ENCODE data around the gene CDYL. TPM values are rescaled to one million over a fixed set of nuclear protein-coding genes. Genes with fewer than 3 reads are reported as not detected.

Gene CDYL
- total and polyA plus RNA-seq, 2 of the 4 experiments (the other 2 are of a cell fraction), result 14.2 to 92.1 TPM

- no peak overlapping the region for H2AK5ac ChIP-seq (ENCODE audit: low read depth, low read length)
- BruUV-seq (replicated peaks), result no TSS peak
- in situ Hi-C loops (cut with MboI; ENCODE audit: low sequenced_read_pairs), result no loop called here
- peaks cover 17% of the 10 kb centered on the region for H3K9me1 ChIP-seq (ENCODE audit: insufficient read depth, low read length)
- H2BK20ac ChIP-seq (ENCODE audit: low read depth, low read length), result no peak overlapping the region
- no peak overlapping the region for H3K4me3 ChIP-seq (ENCODE audit: insufficient read depth, low read depth, low read length)
- POLR2A ChIA-PET (ENCODE audit: unreplicated experiment), result no interaction called here
- no peak for TF ChIP-seq FOS (IDR thresholded peaks at IDR 0.05; ENCODE audit: low read depth, low read length)
- TF ChIP-seq NFE2L2 (IDR thresholded peaks at IDR 0.05; ENCODE audit: low read depth, low read length), result no peak
- TF ChIP-seq CTCF (conservative IDR thresholded peaks at IDR 0.05; ENCODE audit: low read depth, low read length), result no peak
- no peak for TF ChIP-seq RCOR1 (IDR thresholded peaks at IDR 0.05; ENCODE audit: insufficient replicate concordance, low read length)
- TF ChIP-seq CHD1 (IDR thresholded peaks at IDR 0.05; ENCODE audit: low read depth, low read length), result no peak
- TF ChIP-seq USF2 (IDR thresholded peaks at IDR 0.05; ENCODE audit: low read depth, low read length), result no peak
- no peak for TF ChIP-seq POLR2A (IDR thresholded peaks at IDR 0.05; ENCODE audit: low read depth, low read length)
- TF ChIP-seq RFX5 (IDR thresholded peaks at IDR 0.05; ENCODE audit: low read depth, low read length), result no peak
- TF ChIP-seq BHLHE40 (IDR thresholded peaks at IDR 0.05; ENCODE audit: low read depth, low read length), result no peak
- TF ChIP-seq CEBPB (IDR thresholded peaks at IDR 0.05; ENCODE audit: low read depth, low read length), result no peak
- TF ChIP-seq ELK1 (IDR thresholded peaks at IDR 0.05; ENCODE audit: borderline replicate concordance, low read depth, low read length), result no peak
- TF ChIP-seq MAZ (IDR thresholded peaks at IDR 0.05; ENCODE audit: borderline replicate concordance, low read depth, low read length), result no peak
- no peak for TF ChIP-seq RAD21 (IDR thresholded peaks at IDR 0.05; ENCODE audit: low read length)
- no peak for TF ChIP-seq MAFK (IDR thresholded peaks at IDR 0.05; ENCODE audit: low read depth, low read length)
- no peak overlapping the region for H4K8ac ChIP-seq (ENCODE audit: low read depth in 2 of 2, low read length in 2 of 2)
- no peak overlapping the region for H4K5ac ChIP-seq (ENCODE audit: low read depth, low read length)
- H2BK15ac ChIP-seq (ENCODE audit: low read depth, low read length), result no peak overlapping the region
- H2BK5ac ChIP-seq (ENCODE audit: low read depth, low read length, poor library complexity, severe bottlenecking), result no peak overlapping the region
- no peak overlapping the region for H2AK9ac ChIP-seq (replicated peaks; ENCODE audit: low read depth, low read length, poor library complexity)
- no peak for DNase-seq
- H3K27me3 ChIP-seq (ENCODE audit: control insufficient read depth, insufficient read depth, low read length), result no peaks in the 10 kb centered on the region
- CTCF ChIA-PET, result no interaction called here
- peaks cover 18 to 79% of the 10 kb centered on the region in 2 experiments for H3K79me1 ChIP-seq (ENCODE audit: low read depth in 1 of 2, low read length in 2 of 2)
- no peak overlapping the region for H3K56ac ChIP-seq (ENCODE audit: extremely low read depth, insufficient read depth, low read length)
- H3K18ac ChIP-seq (ENCODE audit: low read depth, low read length), result no peak overlapping the region
- H3K9ac ChIP-seq (ENCODE audit: low read depth, low read length), result no peak overlapping the region
- H4K91ac ChIP-seq (ENCODE audit: insufficient read depth, low read depth, low read length), result no peak overlapping the region
- H3K27ac ChIP-seq (ENCODE audit: insufficient read depth, low read length), result no peak overlapping the region
- no peak overlapping the region for H3K4ac ChIP-seq (ENCODE audit: low read depth, low read length)
- no peak overlapping the region for H2BK120ac ChIP-seq (ENCODE audit: low read depth, low read length)
- no peak for ATAC-seq (ENCODE audit: low read depth)
- no peak overlapping the region for H2AFZ ChIP-seq (replicated peaks; ENCODE audit: low read length, poor library complexity)
- no peaks in the 10 kb centered on the region for H3K36me3 ChIP-seq (ENCODE audit: control insufficient read depth, insufficient read depth, low read length)
- dilution Hi-C loops (cut with HindIII; ENCODE audit: low sequenced_read_pairs, unreplicated experiment), result no loop called here
- H3K23ac ChIP-seq (ENCODE audit: low read depth, low read length), result no peak overlapping the region
- no peak overlapping the region for H3K4me2 ChIP-seq (ENCODE audit: low read depth, low read length)
- WGBS, 2 experiments (ENCODE audit: extremely low coverage in 2 of 2, insufficient read length in 1 of 2), result 81% methylated on average over 3 of the region's 9 CpGs; no CpG with 5 or more reads in 1 of the 2 experiments
- intact Hi-C loops (cut with micrococcal nuclease), result loop anchor here (10.0 kb wide), 1 partner anchor 492 kb away; no protein-coding TSS in a partner anchor
- H3K9me3 ChIP-seq (ENCODE audit: control insufficient read depth, insufficient read depth, low read length), result no peaks in the 10 kb centered on the region
- peaks cover 73% of the 10 kb centered on the region for H4K20me1 ChIP-seq (ENCODE audit: insufficient read depth, low read length)
- peaks cover 10% of the 10 kb centered on the region for H3K4me1 ChIP-seq (ENCODE audit: control insufficient read depth, insufficient read depth, low read length)
- H3K14ac ChIP-seq (replicated peaks; ENCODE audit: low read depth, low read length), result no peak overlapping the region
Measured at GRCh38 chr6:4806791-4807190, 30.6 kb downstream of the CDYL start.

Data from IMR-90 (cell line).